GM18907 (cell line): ENCODE results near the gene CST6.
"Not testable (repeated sequence)": the region's sequence is repeated elsewhere in the genome, so short reads cannot be mapped to it uniquely, and the experiment has no call there.

Experiments used
- ATAC-seq: cut with Tn5 transposase; IDR thresholded peaks from one replicate; pipeline ENCODE4 v1.9.1; 2021; ENCODE audit warnings: mild to moderate bottlenecking, moderate library complexity; ENCODE audit not compliant: unreplicated experiment

The CST6 gene

GRCh38 chr11:66014804-66015453 is 3.1 kb downstream of the CST6 start:
- no peak for ATAC-seq

GRCh38 chr11:66015454-66015881 is 3.7 kb downstream of the CST6 start:
- ATAC-seq, result no peak

- no peak for ATAC-seq
Observed at GRCh38 chr11:66015936-66016792, 4.4 kb downstream of the CST6 start.

- ATAC-seq, result no peak
Observed at GRCh38 chr11:66016793-66017177, 5.0 kb downstream of the CST6 start.

GRCh38 chr11:66017321-66017720 is 5.5 kb downstream of the CST6 start:
- no peak for ATAC-seq

- ATAC-seq, result no peak
Observed at GRCh38 chr11:66020212-66020611, 8.4 kb downstream of the CST6 start.

GRCh38 chr11:66020618-66021357 is 9.0 kb downstream of the CST6 start:
- no peak for ATAC-seq

GRCh38 chr11:66022401-66023185 is 10.8 kb downstream of the CST6 start:
- no peak for ATAC-seq

- not testable (repeated sequence) for ATAC-seq
Observed at GRCh38 chr11:66023186-66023440, 11.3 kb downstream of the CST6 start.

GRCh38 chr11:66026017-66026529 is 14.3 kb downstream of the CST6 start, which contains the start of gene CATSPER1:
Gene CATSPER1 (minus strand): TSS chr11:66026479. CDS start chr11:66026379, 100 bp downstream.
- ATAC-seq, result no peak

- no peak for ATAC-seq
Observed at GRCh38 chr11:66032957-66033735, 21.3 kb downstream of the CST6 start.

- no peak for ATAC-seq
Observed at GRCh38 chr11:66035653-66036333, 24.0 kb downstream of the CST6 start.

- ATAC-seq, result no peak
Observed at GRCh38 chr11:66036334-66036710, 24.5 kb downstream of the CST6 start.

- no peak for ATAC-seq
Observed at GRCh38 chr11:66037327-66037726, 25.5 kb downstream of the CST6 start.

- ATAC-seq, result no peak
Observed at GRCh38 chr11:66039765-66040164, 28.0 kb downstream of the CST6 start.

GRCh38 chr11:66042227-66042995 is 30.6 kb downstream of the CST6 start:
- no peak for ATAC-seq

GRCh38 chr11:66042996-66043906 is 31.4 kb downstream of the CST6 start:
- no peak for ATAC-seq

GRCh38 chr11:66044757-66045156 is 32.9 kb downstream of the CST6 start:
- ATAC-seq, result no peak
